GM12801 (cell line): Measurements from ENCODE around the gene EPHB2.

Experiments
- CTCF ChIP-seq: IDR thresholded peaks from one replicate; pipeline ENCODE4 v1.5.1; 2011; ENCODE audit warnings: control low read depth; ENCODE audit not compliant: insufficient read length; ENCODE audit errors: extremely low read depth

EPHB2 gene

DNA sequence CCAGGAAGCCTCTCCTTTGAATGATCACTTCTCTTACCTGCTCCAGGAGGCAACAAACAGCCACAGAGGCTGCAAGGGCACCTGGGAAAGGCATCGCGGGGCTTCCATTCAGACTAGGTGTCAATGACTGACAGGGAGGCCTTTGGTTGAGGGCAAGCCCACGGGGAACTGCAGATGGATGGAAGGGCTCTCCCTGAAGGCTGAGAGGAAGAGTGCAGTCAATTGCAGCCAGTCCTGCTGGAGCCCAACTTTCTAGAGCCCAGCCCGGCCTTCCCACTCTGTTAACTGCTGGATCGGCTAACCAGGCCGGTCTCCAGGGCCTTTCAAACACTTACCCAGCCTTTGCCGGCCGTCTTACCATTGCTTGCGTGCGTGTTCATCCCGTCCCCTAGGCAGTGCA lies 172.8 kb downstream of the EPHB2 start:
- no peak for TF ChIP-seq CTCF

GRCh38 chr1:22884806-22885530 lies 174.3 kb downstream of the EPHB2 start:
- TF ChIP-seq CTCF: no peak

DNA sequence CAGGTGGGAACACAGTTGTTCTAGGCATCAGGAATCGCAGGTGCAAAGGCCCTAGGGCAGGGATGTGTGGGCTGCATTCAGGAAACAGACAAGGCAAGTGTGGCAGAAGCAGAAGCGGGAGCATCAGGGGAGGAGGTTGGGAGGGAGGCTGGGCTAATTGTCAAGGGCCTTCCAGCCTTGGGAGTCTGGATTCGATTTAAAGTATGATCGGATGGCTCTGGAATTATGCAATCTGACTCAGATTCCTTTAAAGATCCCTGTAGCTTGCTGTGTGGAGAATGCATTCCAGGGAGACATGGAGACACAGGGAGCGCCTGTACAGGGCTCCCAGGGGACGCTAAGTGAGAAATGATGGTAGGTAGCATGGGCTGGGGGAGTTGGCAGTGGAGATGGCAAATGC lies 175.6 kb downstream of the EPHB2 start:
- TF ChIP-seq CTCF: no peak

GRCh38 chr1:22887491-22887890 lies 176.9 kb downstream of the EPHB2 start:
- no peak for TF ChIP-seq CTCF

DNA sequence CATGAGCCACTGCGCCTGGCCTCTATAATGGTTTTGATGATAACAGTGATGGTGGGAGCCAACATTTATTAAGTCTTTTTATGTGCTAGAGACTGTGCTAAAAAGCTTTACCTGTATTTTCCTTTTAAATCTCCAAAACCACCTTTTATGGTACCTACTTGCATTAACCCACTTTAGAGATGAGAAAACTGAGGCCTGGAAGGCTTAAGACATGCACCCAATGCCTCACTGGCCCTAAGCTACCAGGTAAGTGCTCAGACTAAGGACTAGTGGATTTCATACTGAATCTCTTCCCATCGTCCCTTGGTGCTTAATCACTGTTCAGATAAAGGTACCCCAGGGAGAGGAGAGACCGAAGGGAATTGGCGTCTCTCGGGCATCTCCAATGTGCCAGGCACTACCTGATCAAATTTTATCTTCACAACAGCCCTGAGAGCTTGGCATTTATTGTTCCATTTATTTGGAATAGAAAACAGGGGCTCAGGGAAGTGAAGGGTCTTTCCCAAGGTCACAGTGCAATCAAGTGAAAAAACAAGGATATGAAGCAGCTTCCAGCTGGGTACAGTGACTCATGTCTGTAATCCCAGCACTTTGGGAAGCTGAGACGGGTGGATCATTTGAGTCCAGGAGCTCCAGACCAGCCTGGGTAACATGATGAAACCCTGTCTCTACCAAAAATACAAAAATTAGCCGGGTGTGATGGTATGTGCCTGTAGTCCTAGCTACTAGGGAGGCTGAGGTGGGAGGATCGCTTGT lies 177.9 kb downstream of the EPHB2 start:
- TF ChIP-seq CTCF: no peak

- peak; percentile 13 for TF ChIP-seq CTCF
These were observed 178.7 kb downstream of the EPHB2 start for GRCh38 chr1:22889213-22889827.

DNA sequence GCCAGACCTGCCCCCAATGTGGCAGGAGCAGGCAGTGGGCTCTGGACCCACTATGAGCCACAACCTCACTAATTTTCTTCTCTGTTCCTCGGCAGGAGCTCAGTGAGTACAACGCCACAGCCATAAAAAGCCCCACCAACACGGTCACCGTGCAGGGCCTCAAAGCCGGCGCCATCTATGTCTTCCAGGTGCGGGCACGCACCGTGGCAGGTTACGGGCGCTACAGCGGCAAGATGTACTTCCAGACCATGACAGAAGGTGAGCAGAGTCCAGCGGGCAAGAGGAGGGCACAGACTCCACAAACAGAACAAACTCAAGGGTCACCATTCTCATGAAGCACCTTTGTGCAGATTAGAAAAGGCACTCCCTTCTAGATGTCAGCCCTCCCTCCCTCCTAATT lies 182.2 kb downstream of the EPHB2 start:
- TF ChIP-seq CTCF: no peak
